ENCODE data around the gene SLC41A1. TPM values are rescaled to one million over a fixed set of nuclear protein-coding genes. Genes with fewer than 3 reads are reported as not detected.

The SLC41A1 gene
- total and polyA plus RNA-seq, 2 donors (not counting 1 experiment from before 2014, with no cell fraction given) = 15.8 to 24.2 TPM

- H3K27me3 ChIP-seq (replicated peaks in 1 of 4; ENCODE audit: control extremely low read depth in 1 of 4, control insufficient read depth in 3 of 4, insufficient read depth in 4 of 4, low read length in 3 of 4) = no peaks in the 10 kb centered on the region
- peaks cover 0 to 43% of the 10 kb centered on the region in 2 experiments for H3K36me3 ChIP-seq (replicated peaks in 1 of 2; ENCODE audit: control extremely low read depth in 1 of 2, control insufficient read depth in 1 of 2, extremely low read depth in 1 of 2, insufficient read depth in 2 of 2, low read length in 1 of 2)
- ATAC-seq (ENCODE audit: low read depth) = no peak
- H4K20me1 ChIP-seq (ENCODE audit: control insufficient read depth, insufficient read depth, low read length, poor library complexity, severe bottlenecking) = peaks cover 8% of the 10 kb centered on the region
- intact Hi-C loops (cut with micrococcal nuclease) = no loop called here
- Mint-ChIP-seq H3K9me3 (ENCODE audit: insufficient read depth) (no peaks in the 10 kb centered on the region), H3K27ac (no peak overlapping the region), H3K4me1 (peaks cover 13% of the 10 kb centered on the region), H3K27me3 (no peaks in the 10 kb centered on the region), H3K4me3 (no peak overlapping the region)
- TF ChIP-seq EZH2 (IDR thresholded peaks at IDR 0.05; ENCODE audit: borderline replicate concordance, insufficient read depth, low read depth, low read length, poor library complexity, severe bottlenecking) (no peak), CTCF (IDR thresholded peaks at IDR 0.05) (no peak)
- DNase-seq = no peak
- POLR2A ChIA-PET = no interaction called here
- H2AFZ ChIP-seq (ENCODE audit: insufficient read depth, low read depth, low read length, poor library complexity, severe bottlenecking) = no peak overlapping the region
- peaks cover 5 to 7% of the 10 kb centered on the region in 2 donors for H3K4me1 ChIP-seq (ENCODE audit: control insufficient read depth in 2 of 2, insufficient read depth in 2 of 2, low read length in 2 of 2)
- H3K9me3 ChIP-seq (ENCODE audit: control extremely low read depth in 1 of 3, control insufficient read depth in 2 of 3, insufficient read depth in 1 of 3, low read length in 2 of 3) = no peaks in the 10 kb centered on the region
- no peak overlapping the region for H3K9ac ChIP-seq (ENCODE audit: low read length)
- H3K27ac ChIP-seq (ENCODE audit: low read length in 2 of 2) = no peak overlapping the region
- peaks cover 16% of the 10 kb centered on the region for H3K79me2 ChIP-seq (ENCODE audit: control insufficient read depth, insufficient read depth, low read length)
- WGBS (ENCODE audit: insufficient coverage) = 96% methylated on average over 6 of the region's 7 CpGs
- H3K4me3 ChIP-seq (ENCODE audit: control extremely low read depth in 1 of 5, extremely low read depth in 1 of 5, insufficient read depth in 1 of 5, low read depth in 2 of 5, low read length in 4 of 5) = no peak overlapping the region
- no peak overlapping the region for H3K4me2 ChIP-seq (replicated peaks; ENCODE audit: low read depth, low read length, poor library complexity, severe bottlenecking)
- CTCF ChIA-PET = interaction anchor here (1.5 kb wide), 1 partner anchor 177 kb away, joined by 4 read pairs; no protein-coding TSS in a partner anchor
Observed at GRCh38 chr1:205800427-205800826, 12.6 kb downstream of the SLC41A1 start.

- POLR2A ChIA-PET = no interaction called here
- peaks cover 0 to 50% of the 10 kb centered on the region in 2 experiments for H3K36me3 ChIP-seq (replicated peaks in 1 of 2; ENCODE audit: control extremely low read depth in 1 of 2, control insufficient read depth in 1 of 2, extremely low read depth in 1 of 2, insufficient read depth in 2 of 2, low read length in 1 of 2)
- H3K79me2 ChIP-seq (ENCODE audit: control insufficient read depth, insufficient read depth, low read length) = peaks cover 4% of the 10 kb centered on the region
- no peak overlapping the region for H3K4me2 ChIP-seq (replicated peaks; ENCODE audit: low read depth, low read length, poor library complexity, severe bottlenecking)
- H2AFZ ChIP-seq (ENCODE audit: insufficient read depth, low read depth, low read length, poor library complexity, severe bottlenecking) = no peak overlapping the region
- CTCF ChIA-PET = interaction anchor here (2.0 to 12.1 kb wide), 2 partner anchors 140 to 182 kb away, joined by 4 to 434 read pairs; no protein-coding TSS in a partner anchor
- peaks cover 5 to 15% of the 10 kb centered on the region in 2 donors for H3K4me1 ChIP-seq (ENCODE audit: control insufficient read depth in 2 of 2, insufficient read depth in 2 of 2, low read length in 2 of 2)
- Mint-ChIP-seq H3K9me3 (ENCODE audit: insufficient read depth) (no peaks in the 10 kb centered on the region), H3K4me3 (no peak overlapping the region), H3K27ac (peak overlapping the region; percentile 20), H3K27me3 (no peaks in the 10 kb centered on the region), H3K4me1 (peaks cover 16% of the 10 kb centered on the region)
- TF ChIP-seq CTCF (IDR thresholded peaks at IDR 0.05) (no peak), EZH2 (IDR thresholded peaks at IDR 0.05; ENCODE audit: borderline replicate concordance, insufficient read depth, low read depth, low read length, poor library complexity, severe bottlenecking) (no peak)
- DNase-seq (no peak), ATAC-seq (ENCODE audit: low read depth) (no peak)
- H3K4me3 ChIP-seq (ENCODE audit: control extremely low read depth in 1 of 5, extremely low read depth in 1 of 5, insufficient read depth in 1 of 5, low read depth in 2 of 5, low read length in 4 of 5) = no peak overlapping the region
- no peak overlapping the region for H3K27ac ChIP-seq (ENCODE audit: low read length in 2 of 2)
- WGBS (ENCODE audit: insufficient coverage) = 94% methylated on average over 5 of the region's 5 CpGs
- no peaks in the 10 kb centered on the region for H4K20me1 ChIP-seq (ENCODE audit: control insufficient read depth, insufficient read depth, low read length, poor library complexity, severe bottlenecking)
- H3K27me3 ChIP-seq (replicated peaks in 1 of 4; ENCODE audit: control extremely low read depth in 1 of 4, control insufficient read depth in 3 of 4, insufficient read depth in 4 of 4, low read length in 3 of 4) = no peaks in the 10 kb centered on the region
- H3K9ac ChIP-seq (ENCODE audit: low read length) = no peak overlapping the region
- intact Hi-C loops (cut with micrococcal nuclease) = no loop called here
- H3K9me3 ChIP-seq (ENCODE audit: control extremely low read depth in 1 of 3, control insufficient read depth in 2 of 3, insufficient read depth in 1 of 3, low read length in 2 of 3) = no peaks in the 10 kb centered on the region
Observed at GRCh38 chr1:205798577-205798976, 14.4 kb downstream of the SLC41A1 start.

Measured in B cell (primary cell).